HuH-7 (cell line): ENCODE data around the gene SLC35B2.
A peak's percentile ranks its signal among the peaks of the same experiment; 100 is the strongest.

Source experiments
- DNase-seq: peaks from one replicate; pipeline ENCODE4 v3.0.0; 2011; ENCODE audit warnings: low spot score

The SLC35B2 gene

GRCh38 chr6:44285552-44286284, 28.4 kb upstream of the SLC35B2 start:
- DNase-seq, result no peak

- DNase-seq, result no peak
Measured at GRCh38 chr6:44284867-44285266, 27.5 kb upstream of the SLC35B2 start.

- no peak for DNase-seq
Measured at GRCh38 chr6:44284121-44284520, 26.8 kb upstream of the SLC35B2 start.

GRCh38 chr6:44278774-44279697, 21.7 kb upstream of the SLC35B2 start:
- DNase-seq, result no peak

- no peak for DNase-seq
Measured at GRCh38 chr6:44278315-44278714, 21.0 kb upstream of the SLC35B2 start.

- DNase-seq, result no peak
Measured at GRCh38 chr6:44277763-44278162, 20.4 kb upstream of the SLC35B2 start.

GRCh38 chr6:44276667-44277640, 19.6 kb upstream of the SLC35B2 start:
- DNase-seq, result no peak

- DNase-seq, result no peak
Measured at GRCh38 chr6:44275749-44276648, 18.7 kb upstream of the SLC35B2 start.

GRCh38 chr6:44275271-44275748, 18.0 kb upstream of the SLC35B2 start:
- DNase-seq, result no peak

GRCh38 chr6:44273617-44274016, 16.3 kb upstream of the SLC35B2 start:
- DNase-seq, result no peak

- DNase-seq, result no peak
Measured at GRCh38 chr6:44272999-44273566, 15.8 kb upstream of the SLC35B2 start.

- DNase-seq, result no peak
Measured at GRCh38 chr6:44272529-44272928, 15.2 kb upstream of the SLC35B2 start.

GRCh38 chr6:44271914-44272313, 14.6 kb upstream of the SLC35B2 start:
- DNase-seq, result no peak

GRCh38 chr6:44271406-44271723, 14.0 kb upstream of the SLC35B2 start:
- DNase-seq, result no peak

- no peak for DNase-seq
Measured at GRCh38 chr6:44270526-44271405, 13.4 kb upstream of the SLC35B2 start.

GRCh38 chr6:44269921-44270525, 12.7 kb upstream of the SLC35B2 start, which contains the start of gene TMEM151B:
TSS of gene TMEM151B (plus strand) at chr6:44270450. CDS start at chr6:44270743, 293 bp downstream.
- no peak for DNase-seq

GRCh38 chr6:44269178-44269920, 12.0 kb upstream of the SLC35B2 start:
- DNase-seq, result no peak

- DNase-seq, result peak; percentile 83
Measured at GRCh38 chr6:44268095-44268628, 10.8 kb upstream of the SLC35B2 start.
